ENCODE results near the gene OTOG.

- TF ChIP-seq POLR2AphosphoS5 (IDR thresholded peaks at IDR 0.05; ENCODE audit: borderline replicate concordance, low read depth, low read length) (no peak), EZH2 (IDR thresholded peaks at IDR 0.05) (no peak), FOXP2 (optimal IDR thresholded peaks at IDR 0.05; ENCODE audit: control extremely low read depth, extremely low read length, insufficient read depth) (no peak)
These were observed 31.2 kb downstream of the OTOG start for GRCh38 chr11:17578296-17578695.
